ENCODE results near the gene SLC6A17. TPM values are rescaled to one million over a fixed set of nuclear protein-coding genes. Genes with fewer than 3 reads are reported as not detected.

The SLC6A17 gene
- total and polyA plus RNA-seq, 2 experiments from 2014 or later: 0.45 to 0.76 TPM

GRCh38 chr1:110123224-110123623 is 27.1 kb upstream of the SLC6A17 start:
- Histone ChIP-seq H3K4me2 (ENCODE audit: unreplicated experiment) (peak overlapping the region; percentile 29), H3K4me3 (0 out of 2 replicates have a peak overlapping the region, but pooled peaks have one; percentile 25), H3K9me3 (ENCODE audit: low read depth) (no peaks in the 10 kb centered on the region), H2AFZ (peak overlapping the region; percentile 27; the same call in 1 of the 2 replicates), H3K27me3 (replicated peaks; ENCODE audit: insufficient read depth) (no peaks in the 10 kb centered on the region), H3F3A (ENCODE audit: insufficient read depth) (peaks cover 16% of the 10 kb centered on the region), H3K4me1 (ENCODE audit: insufficient read depth) (peaks cover 12% of the 10 kb centered on the region), H3K9me2 (ENCODE audit: insufficient read depth) (no peaks in the 10 kb centered on the region), H3K36me3 (ENCODE audit: low read depth) (no peaks in the 10 kb centered on the region), H3K79me2 (ENCODE audit: insufficient read depth) (no peaks in the 10 kb centered on the region), H4K20me1 (ENCODE audit: insufficient read depth) (no peaks in the 10 kb centered on the region), H3K9ac (no peak overlapping the region), H3K27ac (peak overlapping the region; percentile 43)
- peak; percentile 67 for DNase-seq
- TF ChIP-seq EZH2phosphoT487 (IDR thresholded peaks at IDR 0.05; ENCODE audit: insufficient read depth, low read depth): no peak
- TF ChIP-seq EZH2 (IDR thresholded peaks at IDR 0.05; ENCODE audit: insufficient read depth, poor library complexity, severe bottlenecking): no peak
- in situ Hi-C loops (cut with MboI): no loop called here
- 3 to 4% methylated on average over 3 of the region's 3 CpGs for WGBS, 2 experiments (ENCODE audit: low coverage in 1 of 2, low lambda C conversion rate in 2 of 2, missing lambda C conversion rate in 2 of 2)

- no peak overlapping the region for H3K4me2 ChIP-seq (ENCODE audit: unreplicated experiment)
- H2AFZ ChIP-seq: no peak overlapping the region
- no peak overlapping the region for H3K9ac ChIP-seq
- WGBS, 2 experiments (ENCODE audit: low coverage in 1 of 2, low lambda C conversion rate in 2 of 2, missing lambda C conversion rate in 2 of 2): 88 to 89% methylated on average over 4 of the region's 4 CpGs
- no peak overlapping the region for H3K4me3 ChIP-seq
- no peaks in the 10 kb centered on the region for H4K20me1 ChIP-seq (ENCODE audit: insufficient read depth)
- peaks cover 12% of the 10 kb centered on the region for H3K4me1 ChIP-seq (ENCODE audit: insufficient read depth)
- H3K79me2 ChIP-seq (ENCODE audit: insufficient read depth): no peaks in the 10 kb centered on the region
- in situ Hi-C loops (cut with MboI): no loop called here
- peaks cover 16% of the 10 kb centered on the region for H3F3A ChIP-seq (ENCODE audit: insufficient read depth)
- no peak for TF ChIP-seq EZH2phosphoT487 (IDR thresholded peaks at IDR 0.05; ENCODE audit: insufficient read depth, low read depth)
- TF ChIP-seq EZH2 (IDR thresholded peaks at IDR 0.05; ENCODE audit: insufficient read depth, poor library complexity, severe bottlenecking): no peak
- H3K27ac ChIP-seq: no peak overlapping the region
- DNase-seq: no peak
- H3K36me3 ChIP-seq (ENCODE audit: low read depth): no peaks in the 10 kb centered on the region
- H3K9me3 ChIP-seq (ENCODE audit: low read depth): no peaks in the 10 kb centered on the region
- H3K9me2 ChIP-seq (ENCODE audit: insufficient read depth): no peaks in the 10 kb centered on the region
- peaks cover 8% of the 10 kb centered on the region for H3K27me3 ChIP-seq (replicated peaks; ENCODE audit: insufficient read depth)
Observed at GRCh38 chr1:110125810-110126209, 24.5 kb upstream of the SLC6A17 start.

GRCh38 chr1:110130113-110130591 is 20.1 kb upstream of the SLC6A17 start:
- Histone ChIP-seq H3K27ac (no peak overlapping the region), H3K4me2 (ENCODE audit: unreplicated experiment) (no peak overlapping the region), H4K20me1 (ENCODE audit: insufficient read depth) (no peaks in the 10 kb centered on the region), H3F3A (ENCODE audit: insufficient read depth) (peaks cover 11% of the 10 kb centered on the region), H3K36me3 (ENCODE audit: low read depth) (no peaks in the 10 kb centered on the region), H2AFZ (no peak overlapping the region), H3K9ac (no peak overlapping the region), H3K9me2 (ENCODE audit: insufficient read depth) (no peaks in the 10 kb centered on the region), H3K4me1 (ENCODE audit: insufficient read depth) (peaks cover 9% of the 10 kb centered on the region), H3K79me2 (ENCODE audit: insufficient read depth) (no peaks in the 10 kb centered on the region), H3K4me3 (no peak overlapping the region), H3K9me3 (ENCODE audit: low read depth) (no peaks in the 10 kb centered on the region), H3K27me3 (replicated peaks; ENCODE audit: insufficient read depth) (peaks cover 9% of the 10 kb centered on the region)
- TF ChIP-seq EZH2 (IDR thresholded peaks at IDR 0.05; ENCODE audit: insufficient read depth, poor library complexity, severe bottlenecking) (no peak), EZH2phosphoT487 (IDR thresholded peaks at IDR 0.05; ENCODE audit: insufficient read depth, low read depth) (no peak)
- peak; percentile 46 for DNase-seq
- 11 to 14% methylated on average over 13 to 31 of the region's 31 CpGs for WGBS, 2 experiments (ENCODE audit: low coverage in 1 of 2, low lambda C conversion rate in 2 of 2, missing lambda C conversion rate in 2 of 2)
- in situ Hi-C loops (cut with MboI): no loop called here

GRCh38 chr1:110130989-110131388 is 19.3 kb upstream of the SLC6A17 start:
- Histone ChIP-seq H3F3A (ENCODE audit: insufficient read depth) (peaks cover 11% of the 10 kb centered on the region), H4K20me1 (ENCODE audit: insufficient read depth) (no peaks in the 10 kb centered on the region), H3K9ac (no peak overlapping the region), H3K4me3 (no peak overlapping the region), H3K36me3 (ENCODE audit: low read depth) (no peaks in the 10 kb centered on the region), H3K4me1 (ENCODE audit: insufficient read depth) (peaks cover 9% of the 10 kb centered on the region), H3K4me2 (ENCODE audit: unreplicated experiment) (no peak overlapping the region), H3K9me3 (ENCODE audit: low read depth) (no peaks in the 10 kb centered on the region), H3K27me3 (replicated peaks; ENCODE audit: insufficient read depth) (peaks cover 9% of the 10 kb centered on the region), H2AFZ (no peak overlapping the region), H3K79me2 (ENCODE audit: insufficient read depth) (no peaks in the 10 kb centered on the region), H3K27ac (no peak overlapping the region), H3K9me2 (ENCODE audit: insufficient read depth) (no peaks in the 10 kb centered on the region)
- 70 to 79% methylated on average over 7 of the region's 7 CpGs for WGBS, 2 experiments (ENCODE audit: low coverage in 1 of 2, low lambda C conversion rate in 2 of 2, missing lambda C conversion rate in 2 of 2)
- TF ChIP-seq EZH2phosphoT487 (IDR thresholded peaks at IDR 0.05; ENCODE audit: insufficient read depth, low read depth): no peak
- TF ChIP-seq EZH2 (IDR thresholded peaks at IDR 0.05; ENCODE audit: insufficient read depth, poor library complexity, severe bottlenecking): no peak
- no peak for DNase-seq
- in situ Hi-C loops (cut with MboI): no loop called here

- Histone ChIP-seq H3K27me3 (replicated peaks; ENCODE audit: insufficient read depth) (peaks cover 20% of the 10 kb centered on the region), H3K9ac (no peak overlapping the region), H3K4me1 (ENCODE audit: insufficient read depth) (peaks cover 9% of the 10 kb centered on the region), H3K4me2 (ENCODE audit: unreplicated experiment) (no peak overlapping the region), H3K9me2 (ENCODE audit: insufficient read depth) (no peaks in the 10 kb centered on the region), H3K27ac (peak overlapping the region; percentile 61), H2AFZ (no peak overlapping the region), H3K4me3 (no peak overlapping the region), H3K79me2 (ENCODE audit: insufficient read depth) (no peaks in the 10 kb centered on the region), H3K9me3 (ENCODE audit: low read depth) (no peaks in the 10 kb centered on the region), H4K20me1 (ENCODE audit: insufficient read depth) (no peaks in the 10 kb centered on the region), H3K36me3 (ENCODE audit: low read depth) (no peaks in the 10 kb centered on the region), H3F3A (ENCODE audit: insufficient read depth) (peaks cover 11% of the 10 kb centered on the region)
- TF ChIP-seq EZH2 (IDR thresholded peaks at IDR 0.05; ENCODE audit: insufficient read depth, poor library complexity, severe bottlenecking) (no peak), EZH2phosphoT487 (IDR thresholded peaks at IDR 0.05; ENCODE audit: insufficient read depth, low read depth) (no peak)
- in situ Hi-C loops (cut with MboI): no loop called here
- DNase-seq: no peak
Observed at GRCh38 chr1:110132682-110133081, 17.6 kb upstream of the SLC6A17 start.
